Hematopoietic multipotent progenitor cell treated with erythropoietin and hydrocortisone succinate and interleukin-3 and kit ligand, for 8 days (in vitro differentiated cells): ENCODE data around the gene ZBTB7A.
"Not testable (repeated sequence)": the region's sequence is repeated elsewhere in the genome, so short reads cannot be mapped to it uniquely, and the experiment has no call there.

ENCODE experiments used
- DNase-seq: peaks from one replicate; pipeline ENCODE4 v3.0.0-alpha.2; 2015

Gene ZBTB7A

GRCh38 chr19:4012975-4013634 lies 53.6 kb downstream of the ZBTB7A start:
- no peak for DNase-seq

GRCh38 chr19:4012092-4012974 lies 54.4 kb downstream of the ZBTB7A start:
- no peak for DNase-seq

- not testable (repeated sequence) for DNase-seq
These were observed 55.3 kb downstream of the ZBTB7A start for GRCh38 chr19:4011430-4011829.

GRCh38 chr19:4010808-4011110 lies 55.9 kb downstream of the ZBTB7A start:
- no peak for DNase-seq

GRCh38 chr19:4009990-4010807 lies 56.5 kb downstream of the ZBTB7A start:
- no peak for DNase-seq

- DNase-seq, result peak; percentile 49
These were observed 58.7 kb downstream of the ZBTB7A start for GRCh38 chr19:4007836-4008539.

GRCh38 chr19:4007021-4007835 lies 59.5 kb downstream of the ZBTB7A start, which contains the start of gene PIAS4:
PIAS4 (plus strand) TSS chr19:4007736; CDS start chr19:4007761, 25 bp downstream.
- peak; percentile 95 for DNase-seq

- peak; percentile 26 for DNase-seq
These were observed 61.3 kb downstream of the ZBTB7A start for GRCh38 chr19:4005436-4005835.

- DNase-seq, result peak; percentile 43
These were observed 65.9 kb downstream of the ZBTB7A start for GRCh38 chr19:4000798-4001197.

GRCh38 chr19:3998667-3999412 lies 67.9 kb downstream of the ZBTB7A start:
- not testable (repeated sequence) for DNase-seq

- no peak for DNase-seq
These were observed 71.1 kb downstream of the ZBTB7A start for GRCh38 chr19:3995607-3996006.
